BJ (cell line): ENCODE results near the gene USP51. TPM values are rescaled to one million over a fixed set of nuclear protein-coding genes. Genes with fewer than 3 reads are reported as not detected.
"Not testable (repeated sequence)": the region's sequence is repeated elsewhere in the genome, so short reads cannot be mapped to it uniquely, and the experiment has no call there.

Experiments used
- CTCF ChIA-PET: fragments of 350-600 bp; formaldehyde crosslinking; extraction: SDS; loops from one replicate; lab custom pipeline; 2021; ENCODE audit warnings: antibody characterized with exemption, inconsistent platforms; lab: Yijun Ruan, JAX
- POLR2A ChIA-PET: fragments of 300-600 bp; sonication (Branson Sonifier 250); formaldehyde crosslinking; extraction: SDS; loops from one replicate; lab custom pipeline; 2021; ENCODE audit warnings: antibody characterized with exemption; lab: Charles Lee
- DNase-seq: peaks from one replicate; pipeline ENCODE4 v3.0.0-alpha.2; 2011; ENCODE audit warnings: low read depth
- H3K27me3 ChIP-seq: 2 replicates; pipeline ENCODE4 v1.6.0; 2011; ENCODE audit warnings: low read length; ENCODE audit not compliant: control insufficient read depth, insufficient read depth
- H3K36me3 ChIP-seq: 2 replicates; pipeline ENCODE4 v1.5.1; 2011; ENCODE audit warnings: low read length; ENCODE audit not compliant: control insufficient read depth, insufficient read depth
- H3K4me3 ChIP-seq: 2 replicates; pipeline ENCODE4 v1.5.1; 2011; ENCODE audit warnings: low read depth, mild to moderate bottlenecking, control low read depth, low read length
- CTCF ChIP-seq: IDR thresholded peaks from 2 replicates; pipeline ENCODE4 v1.5.1; 2011; ENCODE audit warnings: low read depth, mild to moderate bottlenecking, control low read depth, inconsistent platforms, low read length, moderate library complexity; ENCODE audit not compliant: insufficient read depth
- polyA plus RNA-seq: library from polyadenylated mRNA; depleted of rRNA; stranded (reverse); fragments of >200 nt; gene quantifications from 2 replicates; pipeline ENCODE4 v1.2.3, GENCODE V29; 2011; rRNA removed
- small RNA-seq: library from RNA; depleted of rRNA; stranded (forward); fragments of <200 nt; gene quantifications from one replicate; pipeline ENCODE3, GENCODE V24; 2012; ENCODE audit warnings: low replicate concordance, low read depth; ENCODE audit not compliant: insufficient read length

USP51 gene
- polyA plus RNA-seq, 1 experiment, result 0.49 TPM

GRCh38 chrX:55451626-55451989 lies 38.0 kb downstream of the USP51 start:
- Histone ChIP-seq H3K4me3 (peak overlapping the region; percentile 64), H3K36me3 (no peaks in the 10 kb centered on the region), H3K27me3 (no peaks in the 10 kb centered on the region)
- ChIA-PET CTCF (interaction anchor here (1.2 kb wide), 1 partner anchor 317 kb away, joined by 3 read pairs; no protein-coding TSS in a partner anchor), POLR2A (interaction anchor here (0.6 kb wide), 1 partner anchor 266 kb away, joined by 4 read pairs; the partner anchor contains the start of gene RRAGB)
- DNase-seq, result no peak
- no peak for TF ChIP-seq CTCF

GRCh38 chrX:55451141-55451540 lies 38.5 kb downstream of the USP51 start:
- no peaks in the 10 kb centered on the region for H3K36me3 ChIP-seq
- no peaks in the 10 kb centered on the region for H3K27me3 ChIP-seq
- ChIA-PET POLR2A (no interaction called here), CTCF (interaction anchor here (1.2 kb wide), 1 partner anchor 316 kb away, joined by 3 read pairs; no protein-coding TSS in a partner anchor)
- peak overlapping the region; percentile 64; the same call in 1 of the 2 replicates for H3K4me3 ChIP-seq
- DNase-seq, result no peak
- no peak for TF ChIP-seq CTCF

- no peak overlapping the region for H3K4me3 ChIP-seq
- POLR2A ChIA-PET, result no interaction called here
These were observed 39.4 kb downstream of the USP51 start for GRCh38 chrX:55450259-55450658.

GRCh38 chrX:55443468-55443867 lies 46.2 kb downstream of the USP51 start:
- DNase-seq, H3K4me3 ChIP-seq, CTCF ChIA-PET, POLR2A ChIA-PET, H3K36me3 ChIP-seq, H3K27me3 ChIP-seq: not testable (repeated sequence)

More at GRCh38 chrX:55450259-55450658, 39.4 kb downstream of the USP51 start:
- H3K27me3 ChIP-seq, result no peaks in the 10 kb centered on the region
- CTCF ChIA-PET, result interaction anchor here (0.6 kb wide), 1 partner anchor 316 kb away, joined by 3 read pairs; no protein-coding TSS in a partner anchor
- H3K36me3 ChIP-seq, result no peaks in the 10 kb centered on the region
- peak; percentile 32; the same call in 1 of the 2 replicates for TF ChIP-seq CTCF
- no peak for DNase-seq

Small RNA genes lying within 50 kb of the gene (small RNA-seq; reads per million reads assigned to genes)
- gene MIR4536-2, result not detected

Other genes with a start within 250 kb of the USP51 start
- gene PAGE3, start 224.9 kb downstream of the USP51 start, polyA plus RNA-seq, result not detected in 2 replicates
- gene MAGEH1, start 37.7 kb downstream of the USP51 start, polyA plus RNA-seq, result 22.1 and 28.4 TPM in 2 replicates
- not detected in 2 replicates for gene FOXR2, start 133.6 kb upstream of the USP51 start, polyA plus RNA-seq
- gene RRAGB, start 227.9 kb upstream of the USP51 start, polyA plus RNA-seq, result 21.4 and 40.9 TPM in 2 replicates